Right lobe of liver (tissue), 4 donors: ENCODE measurements around the gene UBB.

Experiments
- CTCF ChIP-seq, 4 donors: fragments of 200-600 bp in 3 of 4; fragments of 450-650 bp in 1 of 4; IDR thresholded peaks; one replicate each; pipeline versions ENCODE4 v1.5.1 to v1.8.0; 2016 to 2022; ENCODE audit warnings: antibody characterized with exemption in 4 of 4, mild to moderate bottlenecking in 2 of 4
- POLR2A ChIP-seq: fragments of 450-650 bp; IDR thresholded peaks from one replicate; pipeline ENCODE4 v1.6.1; 2017; ENCODE audit warnings: antibody characterized with exemption, mild to moderate bottlenecking
- donor health status: DM: no; HTN: no; CAD: no.
- donor health status: DM: no; HTN: no; CAD: no.
- donor health status: DM: no; HTN: yes; CAD: no.

GRCh38 chr17:16339402-16339801 lies 41.5 kb upstream of the UBB start:
- no peak for TF ChIP-seq CTCF (IDR thresholded peaks at IDR 0.05)
- TF ChIP-seq POLR2A = no peak
